Activated T-cell treated with anti-CD3 and anti-CD28 coated beads, Interleukin-2, amount 50 U/mL, for 24 hours (primary cell): ENCODE results near the gene MACROD2.

Experiments used
- DNase-seq: peaks from one replicate; pipeline ENCODE4 v3.0.0-alpha.2; 2020
- H3K27ac Mint-ChIP-seq: 2 replicates; pipeline ENCODE4 v1.8.0; 2020; ENCODE audit warnings: mild to moderate bottlenecking, mixed read lengths
- H3K27me3 Mint-ChIP-seq: 2 replicates; pipeline ENCODE4 v1.8.0; 2020; ENCODE audit warnings: mixed read lengths
- H3K36me3 Mint-ChIP-seq: 2 replicates; pipeline ENCODE4 v1.8.0; 2020; ENCODE audit warnings: low read depth, mixed read lengths
- H3K4me1 Mint-ChIP-seq: 2 replicates; pipeline ENCODE4 v1.8.0; 2020; ENCODE audit warnings: low read depth, mixed read lengths
- H3K4me3 Mint-ChIP-seq: 2 replicates; pipeline ENCODE4 v1.8.0; 2020; ENCODE audit warnings: mild to moderate bottlenecking, moderate library complexity, mixed read lengths
- H3K9me3 Mint-ChIP-seq: 2 replicates; pipeline ENCODE4 v1.8.0; 2020; ENCODE audit warnings: mixed read lengths

MACROD2 gene

DNA sequence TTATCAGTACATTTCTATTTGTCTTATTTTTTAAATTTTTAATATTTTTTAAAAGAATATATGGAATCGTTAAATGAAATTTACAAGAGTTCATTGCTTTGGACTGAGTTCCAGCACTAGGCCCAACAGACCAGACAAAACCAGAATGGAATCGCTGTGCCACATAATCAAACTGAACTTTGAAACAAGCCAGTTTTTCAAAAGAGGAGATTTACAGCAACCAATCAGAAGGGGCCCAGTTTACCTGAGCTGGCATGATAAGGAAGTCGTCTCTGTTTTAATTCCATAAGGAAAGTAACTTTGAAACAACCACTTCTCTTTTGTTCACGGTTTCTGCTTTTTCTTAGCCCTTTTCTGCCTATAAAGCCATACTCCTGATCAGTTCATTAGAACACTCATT, 635.7 kb downstream of the MACROD2 start:
- Mint-ChIP-seq H3K27me3 (no peaks in the 10 kb centered on the region), H3K4me3 (no peak overlapping the region), H3K27ac (no peak overlapping the region), H3K36me3 (no peaks in the 10 kb centered on the region), H3K4me1 (no peaks in the 10 kb centered on the region), H3K9me3 (peaks cover 7% of the 10 kb centered on the region)
- no peak for DNase-seq

DNA sequence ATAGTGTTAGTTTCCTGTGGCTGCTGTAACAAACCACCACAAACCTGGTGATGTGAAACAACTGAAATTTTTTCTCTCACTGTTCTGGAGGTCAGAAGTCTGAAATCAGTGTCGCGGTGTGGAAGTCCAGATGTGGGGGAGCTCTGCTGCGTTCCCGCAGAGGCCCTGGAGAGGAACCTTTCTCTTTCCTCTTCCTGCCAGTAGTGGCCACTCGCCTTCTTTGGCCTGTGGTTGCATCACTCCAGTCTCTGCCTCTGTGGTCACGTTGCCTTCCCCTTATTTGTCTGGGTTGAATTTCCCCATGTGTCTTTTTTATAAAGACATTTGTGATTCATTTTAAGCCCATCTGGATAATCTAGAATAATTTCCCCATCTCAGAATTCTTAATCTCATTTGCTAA, 637.6 kb downstream of the MACROD2 start:
- Mint-ChIP-seq H3K36me3 (no peaks in the 10 kb centered on the region), H3K27ac (no peak overlapping the region), H3K9me3 (peaks cover 14% of the 10 kb centered on the region), H3K4me3 (no peak overlapping the region), H3K27me3 (no peaks in the 10 kb centered on the region), H3K4me1 (no peaks in the 10 kb centered on the region)
- no peak for DNase-seq

DNA sequence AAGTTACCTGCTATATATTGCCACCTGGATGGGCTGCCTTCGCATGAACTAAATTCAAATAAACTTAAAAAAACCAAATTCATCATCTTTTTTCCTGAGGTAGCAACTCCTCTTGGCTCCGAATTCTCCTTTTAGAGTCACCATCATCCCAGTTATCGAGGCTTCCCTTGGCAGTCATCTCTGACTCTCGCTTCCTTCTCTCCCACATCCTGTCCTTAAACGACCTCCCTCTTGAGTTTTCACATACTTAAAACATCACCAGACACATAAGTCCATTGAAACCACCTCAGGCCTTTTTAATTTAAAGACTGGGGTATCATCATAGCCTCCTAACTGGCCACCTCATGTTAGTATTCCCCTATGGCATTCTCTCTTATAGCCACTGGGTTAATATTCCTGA, 638.2 kb downstream of the MACROD2 start:
- no peaks in the 10 kb centered on the region for H3K4me1 Mint-ChIP-seq
- no peak for DNase-seq
- H3K36me3 Mint-ChIP-seq, result no peaks in the 10 kb centered on the region
- H3K27ac Mint-ChIP-seq, result no peak overlapping the region
- peaks cover 14% of the 10 kb centered on the region for H3K9me3 Mint-ChIP-seq
- no peak overlapping the region for H3K4me3 Mint-ChIP-seq
- H3K27me3 Mint-ChIP-seq, result no peaks in the 10 kb centered on the region

DNA sequence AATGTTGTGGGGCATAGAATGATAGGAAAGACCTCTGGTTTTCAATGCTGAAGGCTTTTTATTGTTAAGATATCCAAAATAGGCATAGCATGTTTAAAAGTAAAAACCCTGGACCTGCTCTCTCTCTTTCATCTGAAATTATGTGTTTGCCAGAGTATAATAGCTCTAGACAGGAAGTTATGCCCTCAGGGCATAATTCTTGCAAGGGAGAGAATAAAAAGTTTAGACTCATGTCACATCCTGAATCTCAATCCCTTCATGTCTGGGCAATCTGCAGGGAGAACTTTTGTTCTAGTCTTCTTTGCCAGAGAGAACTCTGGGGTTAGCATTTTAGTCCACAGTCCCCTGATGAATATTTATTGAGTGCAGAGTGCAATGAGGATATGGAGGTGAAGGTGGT, 639.3 kb downstream of the MACROD2 start:
- no peak overlapping the region for H3K27ac Mint-ChIP-seq
- peaks cover 14% of the 10 kb centered on the region for H3K9me3 Mint-ChIP-seq
- no peaks in the 10 kb centered on the region for H3K27me3 Mint-ChIP-seq
- DNase-seq, result no peak
- H3K4me1 Mint-ChIP-seq, result no peaks in the 10 kb centered on the region
- H3K4me3 Mint-ChIP-seq, result no peak overlapping the region
- no peaks in the 10 kb centered on the region for H3K36me3 Mint-ChIP-seq

DNA sequence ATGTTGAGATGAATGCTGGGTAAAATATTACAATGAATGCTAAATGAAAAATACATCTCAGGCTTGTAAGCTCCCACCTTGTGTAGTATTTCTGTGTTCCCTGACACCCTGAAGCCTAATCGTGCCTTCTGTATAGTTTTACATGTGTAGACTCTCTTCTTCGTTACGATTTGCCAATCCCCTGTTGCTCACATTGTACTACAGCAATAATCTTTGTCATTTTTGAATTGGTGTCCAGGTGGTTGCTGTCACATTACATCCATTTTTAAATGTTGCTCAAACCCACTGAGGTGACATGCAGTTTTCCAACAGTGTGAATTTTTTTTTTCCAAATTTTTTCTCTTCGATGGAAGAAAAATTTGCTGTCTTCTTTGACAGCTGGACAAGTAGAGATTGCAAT, 642.1 kb downstream of the MACROD2 start:
- H3K27me3 Mint-ChIP-seq, result no peaks in the 10 kb centered on the region
- H3K9me3 Mint-ChIP-seq, result peaks cover 24% of the 10 kb centered on the region
- no peaks in the 10 kb centered on the region for H3K36me3 Mint-ChIP-seq
- H3K27ac Mint-ChIP-seq, result no peak overlapping the region
- no peak overlapping the region for H3K4me3 Mint-ChIP-seq
- H3K4me1 Mint-ChIP-seq, result no peaks in the 10 kb centered on the region
- DNase-seq, result no peak

DNA sequence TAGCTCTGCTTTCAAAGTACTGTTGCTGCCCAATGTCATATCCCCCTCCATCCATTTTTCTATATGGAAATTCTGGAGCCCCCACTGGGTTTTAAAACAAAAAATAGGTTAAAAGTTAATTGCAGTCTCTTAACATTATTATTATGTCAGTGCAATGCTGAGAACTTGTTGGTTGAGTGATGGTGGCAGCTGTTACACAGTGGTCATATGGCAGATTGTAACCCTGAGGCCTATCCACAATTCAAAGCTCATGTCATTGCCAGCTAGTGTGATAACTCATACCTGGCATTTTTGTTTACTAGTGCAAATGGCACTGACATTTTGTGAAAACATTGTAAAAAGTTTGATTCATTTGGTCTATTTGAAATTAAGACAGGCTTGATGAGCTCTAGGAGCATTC, 647.8 kb downstream of the MACROD2 start:
- Mint-ChIP-seq H3K36me3 (no peaks in the 10 kb centered on the region), H3K27ac (no peak overlapping the region), H3K27me3 (no peaks in the 10 kb centered on the region), H3K9me3 (peaks cover 16% of the 10 kb centered on the region), H3K4me3 (no peak overlapping the region), H3K4me1 (no peaks in the 10 kb centered on the region)
- DNase-seq, result no peak

DNA sequence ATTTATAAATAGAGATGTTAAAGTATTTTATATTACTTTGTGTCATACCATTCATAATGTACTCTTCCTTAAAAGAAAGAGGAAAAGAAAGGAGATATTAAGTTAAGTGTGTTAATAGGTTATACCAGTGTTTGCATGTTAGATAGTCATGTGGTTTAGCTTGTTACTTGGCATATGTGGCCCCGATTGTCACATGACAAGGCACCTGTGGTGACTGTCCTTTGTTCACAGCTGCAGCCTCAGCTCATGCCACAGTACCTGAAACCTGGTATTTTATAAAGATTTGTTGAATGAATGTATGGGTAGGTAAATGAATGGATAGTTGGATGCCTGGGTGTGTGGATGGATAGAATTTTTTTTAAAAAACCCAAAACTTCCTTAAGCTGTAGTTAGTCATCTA, 648.2 kb downstream of the MACROD2 start:
- Mint-ChIP-seq H3K27ac (no peak overlapping the region), H3K4me1 (no peaks in the 10 kb centered on the region), H3K27me3 (no peaks in the 10 kb centered on the region), H3K9me3 (peaks cover 16% of the 10 kb centered on the region), H3K36me3 (no peaks in the 10 kb centered on the region), H3K4me3 (no peak overlapping the region)
- no peak for DNase-seq

DNA sequence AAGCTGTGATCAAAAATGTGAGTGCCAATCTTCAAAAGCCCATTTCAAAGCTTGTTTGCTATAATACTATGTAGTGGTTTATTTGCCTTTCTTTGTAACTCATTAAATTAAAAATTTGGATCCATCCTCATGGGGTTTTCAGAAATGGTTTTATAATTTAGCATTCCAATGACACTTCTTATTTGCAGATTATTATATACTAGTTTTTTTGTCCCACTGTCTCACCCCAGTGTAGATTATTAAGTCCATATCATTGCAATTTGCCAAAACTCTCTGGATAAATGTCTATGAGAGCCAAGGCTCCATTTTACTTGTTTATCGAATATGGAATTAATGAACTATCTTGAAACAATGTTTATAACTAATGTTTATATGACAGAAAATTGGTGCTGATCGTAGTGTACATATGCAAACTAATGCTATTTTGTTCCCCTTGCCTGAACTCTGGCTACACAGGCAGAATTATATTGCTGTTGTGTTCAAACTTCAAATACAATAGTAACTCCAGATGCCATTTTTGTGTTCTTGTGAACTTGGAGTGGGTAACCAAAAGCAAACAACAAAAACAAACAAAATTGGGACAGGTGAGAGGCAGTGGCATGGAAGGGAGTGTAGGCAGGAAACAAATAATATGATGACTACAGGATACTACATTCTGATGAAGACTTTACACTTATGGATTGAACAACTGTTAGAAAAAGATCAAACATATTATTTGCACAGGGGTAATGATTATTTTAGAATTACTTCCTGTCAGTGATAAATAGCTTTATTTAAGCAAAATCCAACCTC, 649.2 kb downstream of the MACROD2 start:
- no peaks in the 10 kb centered on the region for H3K36me3 Mint-ChIP-seq
- H3K27me3 Mint-ChIP-seq, result no peaks in the 10 kb centered on the region
- DNase-seq, result no peak
- H3K27ac Mint-ChIP-seq, result no peak overlapping the region
- no peak overlapping the region for H3K4me3 Mint-ChIP-seq
- peaks cover 19% of the 10 kb centered on the region for H3K9me3 Mint-ChIP-seq
- no peaks in the 10 kb centered on the region for H3K4me1 Mint-ChIP-seq

DNA sequence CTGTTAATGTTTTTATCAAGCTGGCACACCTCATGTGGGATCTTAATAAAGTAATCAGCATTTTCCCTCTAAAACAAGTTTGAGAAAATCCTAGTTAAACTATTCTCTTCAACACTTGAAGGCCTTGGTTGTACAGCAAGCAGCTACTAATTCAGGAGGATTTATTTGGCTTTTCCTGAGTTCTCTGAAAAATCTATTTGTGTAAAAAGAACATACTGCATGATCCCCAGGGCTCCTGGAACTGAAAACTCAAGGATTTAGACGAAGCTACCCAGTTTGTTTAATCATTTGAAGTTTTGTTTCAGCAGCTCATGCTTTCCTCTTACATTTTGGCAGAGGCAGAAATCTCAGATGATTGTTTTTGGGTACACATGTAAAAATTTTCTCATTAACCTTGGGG, 651.7 kb downstream of the MACROD2 start:
- no peaks in the 10 kb centered on the region for H3K36me3 Mint-ChIP-seq
- no peaks in the 10 kb centered on the region for H3K4me1 Mint-ChIP-seq

DNA sequence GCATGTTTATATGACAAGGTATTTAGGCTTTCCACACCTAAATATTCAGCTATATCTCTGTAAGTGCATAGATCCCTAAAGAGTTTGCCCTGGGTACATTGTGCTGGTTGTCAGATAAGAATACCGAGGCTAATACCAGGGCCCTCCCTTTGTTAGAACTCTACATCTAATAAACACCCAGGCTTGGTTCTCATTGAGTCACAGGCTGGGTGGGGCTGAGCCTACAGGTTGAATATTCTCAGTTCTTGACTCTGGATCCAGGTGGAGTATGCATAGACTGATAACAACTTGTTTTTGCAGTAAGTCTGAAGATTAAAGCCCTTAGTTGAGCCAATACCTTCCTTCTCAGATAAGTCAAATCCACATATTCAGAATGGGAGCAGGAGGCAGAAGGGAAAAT, 654.3 kb downstream of the MACROD2 start:
- Mint-ChIP-seq H3K4me1 (no peaks in the 10 kb centered on the region), H3K9me3 (peaks cover 13% of the 10 kb centered on the region), H3K27me3 (no peaks in the 10 kb centered on the region), H3K36me3 (no peaks in the 10 kb centered on the region), H3K27ac (no peak overlapping the region), H3K4me3 (no peak overlapping the region)
- no peak for DNase-seq

More for the DNA sequence above, 651.7 kb downstream of the MACROD2 start:
- no peak for DNase-seq
- H3K27me3 Mint-ChIP-seq, result no peaks in the 10 kb centered on the region
- no peak overlapping the region for H3K27ac Mint-ChIP-seq
- no peak overlapping the region for H3K4me3 Mint-ChIP-seq
- H3K9me3 Mint-ChIP-seq, result peaks cover 12% of the 10 kb centered on the region

DNA sequence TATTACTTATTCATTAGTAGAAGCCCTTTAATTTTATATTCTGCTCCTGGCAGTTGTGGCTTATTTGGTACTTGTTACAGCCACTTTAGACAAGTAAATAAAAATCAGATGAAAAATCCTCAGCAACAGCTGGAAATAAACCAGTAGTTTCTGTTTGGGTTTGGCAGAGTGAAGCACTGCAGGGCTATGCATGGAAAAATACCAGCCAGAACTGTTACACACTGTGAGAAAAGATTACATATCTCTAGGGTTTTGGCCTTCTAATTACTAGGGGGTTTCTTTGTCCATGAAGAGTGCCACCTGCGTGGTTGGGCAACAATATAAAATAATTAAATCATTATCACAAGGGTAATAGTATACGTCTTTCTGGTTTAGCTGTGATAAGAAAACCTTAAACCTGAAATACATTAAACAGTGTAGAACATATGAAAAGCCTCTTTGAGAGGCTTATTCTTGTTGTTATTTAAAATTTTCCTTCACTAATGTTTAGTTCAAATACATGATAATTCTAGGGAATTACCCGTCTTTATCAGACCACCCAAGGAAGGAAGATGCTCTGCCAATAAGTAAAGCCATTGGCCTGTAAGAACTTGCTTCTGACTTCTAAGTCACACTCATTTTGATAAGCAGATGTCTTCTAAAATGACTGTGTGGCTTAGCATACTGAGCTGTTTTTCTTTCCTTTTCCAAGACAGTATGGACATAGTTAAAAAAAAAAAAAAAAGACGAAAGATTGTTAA, 662.1 kb downstream of the MACROD2 start:
- Mint-ChIP-seq H3K4me1 (no peaks in the 10 kb centered on the region), H3K36me3 (no peaks in the 10 kb centered on the region), H3K9me3 (peaks cover 11% of the 10 kb centered on the region), H3K4me3 (no peak overlapping the region), H3K27ac (no peak overlapping the region), H3K27me3 (no peaks in the 10 kb centered on the region)
- DNase-seq, result no peak

DNA sequence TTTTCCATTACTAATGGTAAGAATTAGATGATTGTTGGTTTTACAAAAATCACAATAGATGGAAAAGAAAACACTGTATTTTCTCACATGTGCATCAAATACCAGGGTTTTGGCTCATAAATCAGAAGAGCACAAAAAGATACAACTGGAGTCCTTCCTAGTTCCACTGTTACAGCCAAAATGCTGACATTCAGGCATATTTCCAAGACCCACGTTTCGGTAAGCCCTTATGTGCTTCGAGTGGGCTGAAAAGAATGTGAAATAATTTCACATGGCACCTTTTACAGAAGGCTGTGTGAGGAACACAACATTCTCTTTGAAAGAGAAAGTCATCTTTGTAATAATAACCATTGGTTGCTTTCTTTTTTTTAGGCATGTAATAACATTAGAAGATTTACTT, 668.8 kb downstream of the MACROD2 start:
- H3K4me3 Mint-ChIP-seq, result no peak overlapping the region
- H3K27me3 Mint-ChIP-seq, result no peaks in the 10 kb centered on the region
- H3K4me1 Mint-ChIP-seq, result no peaks in the 10 kb centered on the region
- peaks cover 4% of the 10 kb centered on the region for H3K9me3 Mint-ChIP-seq
- no peak overlapping the region for H3K27ac Mint-ChIP-seq
- no peaks in the 10 kb centered on the region for H3K36me3 Mint-ChIP-seq
- no peak for DNase-seq

DNA sequence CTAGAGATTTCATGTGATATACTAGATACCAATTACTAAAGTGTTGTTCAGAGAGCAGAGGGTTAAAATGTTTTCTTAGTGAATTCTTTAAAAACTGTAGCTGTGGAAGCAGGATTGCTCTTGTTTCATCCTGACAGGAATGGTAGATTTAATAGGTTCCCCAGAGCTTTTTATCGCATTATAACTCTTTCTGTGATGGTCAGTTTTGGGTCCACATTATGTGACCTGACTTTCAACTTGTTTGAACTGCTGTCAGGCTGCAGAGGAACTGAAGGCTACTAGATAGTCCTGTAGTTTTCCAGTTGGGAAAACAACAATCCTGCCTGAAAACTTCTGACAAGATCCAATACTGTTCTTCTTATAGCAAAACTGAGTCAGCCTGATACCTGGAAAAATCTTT, 671.4 kb downstream of the MACROD2 start:
- no peak for DNase-seq
- H3K27me3 Mint-ChIP-seq, result no peaks in the 10 kb centered on the region

DNA sequence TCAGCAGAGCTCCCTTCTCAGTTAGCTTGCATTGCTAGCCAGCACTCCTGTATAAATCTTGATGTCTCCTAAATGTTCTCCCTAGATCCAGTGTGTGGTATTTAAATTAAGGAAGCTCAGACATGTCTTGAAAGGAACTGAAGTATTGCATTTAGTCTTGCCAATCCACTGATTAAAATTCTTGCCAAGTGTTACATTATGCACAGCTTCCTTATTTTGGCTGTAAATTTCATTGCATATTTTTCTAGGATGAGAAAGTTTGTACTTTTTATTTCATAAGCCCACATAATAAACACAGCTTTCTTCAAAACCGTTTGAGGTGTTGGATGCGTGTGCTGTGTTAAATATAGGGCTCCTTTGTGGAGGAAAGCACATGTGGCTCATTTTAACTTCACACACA, 671.9 kb downstream of the MACROD2 start:
- H3K27me3 Mint-ChIP-seq, result no peaks in the 10 kb centered on the region
- H3K4me3 Mint-ChIP-seq, result no peak overlapping the region
- DNase-seq, result no peak
- H3K4me1 Mint-ChIP-seq, result no peaks in the 10 kb centered on the region
- no peaks in the 10 kb centered on the region for H3K9me3 Mint-ChIP-seq
- H3K27ac Mint-ChIP-seq, result no peak overlapping the region
- no peaks in the 10 kb centered on the region for H3K36me3 Mint-ChIP-seq

More for the DNA sequence above, 671.4 kb downstream of the MACROD2 start:
- H3K36me3 Mint-ChIP-seq, result no peaks in the 10 kb centered on the region
- no peak overlapping the region for H3K4me3 Mint-ChIP-seq
- H3K27ac Mint-ChIP-seq, result no peak overlapping the region
- H3K9me3 Mint-ChIP-seq, result no peaks in the 10 kb centered on the region
- no peaks in the 10 kb centered on the region for H3K4me1 Mint-ChIP-seq

DNA sequence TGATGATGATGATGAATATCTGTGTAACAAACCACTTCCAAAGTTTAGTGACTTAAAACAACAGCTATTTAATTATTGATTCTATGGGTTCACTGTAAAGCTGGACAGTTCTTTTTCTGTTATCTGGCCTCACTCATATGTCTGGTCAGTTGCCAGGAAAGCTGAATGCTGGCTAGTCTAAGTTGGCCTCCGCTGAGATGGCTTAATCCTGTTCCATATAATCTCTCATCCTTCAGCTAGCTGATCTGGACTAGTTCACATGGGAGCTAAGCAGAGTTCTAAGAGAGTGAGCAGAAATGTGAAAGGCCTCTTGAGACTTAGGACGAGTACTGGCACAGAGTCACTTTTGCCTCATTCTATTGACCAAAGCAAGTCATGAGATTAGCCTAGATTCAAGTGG, 676.8 kb downstream of the MACROD2 start:
- Mint-ChIP-seq H3K4me3 (no peak overlapping the region), H3K9me3 (peaks cover 10% of the 10 kb centered on the region), H3K27me3 (no peaks in the 10 kb centered on the region), H3K4me1 (no peaks in the 10 kb centered on the region), H3K36me3 (no peaks in the 10 kb centered on the region), H3K27ac (no peak overlapping the region)
- no peak for DNase-seq
